Measurements from ENCODE around the gene RAB21.

The RAB21 gene

DNA sequence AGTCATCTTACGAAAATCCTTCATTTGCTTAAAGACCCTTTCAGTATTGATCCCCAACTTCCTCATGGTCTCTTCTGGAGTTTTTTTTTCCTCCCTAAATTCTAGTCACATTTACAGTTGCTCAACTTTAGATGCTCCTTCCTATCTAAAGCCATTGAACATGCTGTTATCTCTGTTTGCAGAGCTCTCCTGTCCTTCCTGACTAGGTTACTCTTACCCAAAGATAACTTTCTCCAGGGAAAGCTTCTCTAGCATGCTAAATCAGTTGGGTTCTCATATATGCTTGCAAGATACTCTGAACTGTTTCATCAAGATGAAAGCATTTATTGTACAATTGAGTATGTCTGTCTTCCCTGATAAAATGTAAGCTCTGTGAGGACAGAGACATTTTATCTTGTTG is 1.8 kb upstream of the RAB21 start:
- H3K9ac ChIP-seq (ENCODE audit: low read length): no peak overlapping the region
- H2AFZ ChIP-seq (ENCODE audit: low read depth, low read length): no peak overlapping the region
- H3K36me3 ChIP-seq (ENCODE audit: control insufficient read depth in 1 of 2, insufficient read depth in 2 of 2, low read depth in 1 of 2, low read length in 2 of 2): peaks cover 4 to 8% of the 10 kb centered on the region in 2 experiments
- H2BK120ac ChIP-seq (ENCODE audit: low read depth, low read length): no peak overlapping the region
- H3K23ac ChIP-seq (ENCODE audit: low read length in 2 of 2): no peak overlapping the region
- H2BK12ac ChIP-seq (ENCODE audit: low read length in 2 of 2): no peak overlapping the region
- no peaks in the 10 kb centered on the region for H3K9me3 ChIP-seq (ENCODE audit: control insufficient read depth, low read length)
- 99% methylated on average over 1 of the region's 1 CpG for WGBS
- H2BK15ac ChIP-seq (ENCODE audit: low read depth, poor library complexity, severe bottlenecking): no peak overlapping the region
- H3K4me1 ChIP-seq (ENCODE audit: control insufficient read depth, insufficient read depth, low read depth, low read length): peaks cover 3% of the 10 kb centered on the region
- H4K8ac ChIP-seq (ENCODE audit: low read length): no peak overlapping the region
- no peak overlapping the region for H2BK5ac ChIP-seq (ENCODE audit: low read depth, low read length, poor library complexity, severe bottlenecking)
- no peak for DNase-seq
- no peak overlapping the region for H3K4ac ChIP-seq (ENCODE audit: low read depth in 1 of 2, low read length in 2 of 2)
- no peak overlapping the region for H4K91ac ChIP-seq (ENCODE audit: low read length)
- no peak overlapping the region for H3K14ac ChIP-seq (ENCODE audit: low read length in 2 of 2)
- H3K18ac ChIP-seq (ENCODE audit: low read depth in 1 of 2, low read length in 2 of 2): no peak overlapping the region
- no peak overlapping the region for H3K4me3 ChIP-seq (ENCODE audit: insufficient read depth in 1 of 2, low read depth in 1 of 2, low read length in 2 of 2)
- no peaks in the 10 kb centered on the region for H3K79me1 ChIP-seq (replicated peaks; ENCODE audit: low read length, poor library complexity, severe bottlenecking)
- H3K27me3 ChIP-seq (ENCODE audit: control insufficient read depth in 1 of 2, insufficient read depth in 1 of 2, low read length in 2 of 2): peaks cover 0 to 28% of the 10 kb centered on the region in 2 experiments
- no peak overlapping the region for H3K27ac ChIP-seq (ENCODE audit: low read length, poor library complexity, severe bottlenecking)
- no peak overlapping the region for H3K4me2 ChIP-seq (ENCODE audit: low read length, poor library complexity, severe bottlenecking)
- no peak overlapping the region for H2AK5ac ChIP-seq (ENCODE audit: low read length, severe bottlenecking)

DNA sequence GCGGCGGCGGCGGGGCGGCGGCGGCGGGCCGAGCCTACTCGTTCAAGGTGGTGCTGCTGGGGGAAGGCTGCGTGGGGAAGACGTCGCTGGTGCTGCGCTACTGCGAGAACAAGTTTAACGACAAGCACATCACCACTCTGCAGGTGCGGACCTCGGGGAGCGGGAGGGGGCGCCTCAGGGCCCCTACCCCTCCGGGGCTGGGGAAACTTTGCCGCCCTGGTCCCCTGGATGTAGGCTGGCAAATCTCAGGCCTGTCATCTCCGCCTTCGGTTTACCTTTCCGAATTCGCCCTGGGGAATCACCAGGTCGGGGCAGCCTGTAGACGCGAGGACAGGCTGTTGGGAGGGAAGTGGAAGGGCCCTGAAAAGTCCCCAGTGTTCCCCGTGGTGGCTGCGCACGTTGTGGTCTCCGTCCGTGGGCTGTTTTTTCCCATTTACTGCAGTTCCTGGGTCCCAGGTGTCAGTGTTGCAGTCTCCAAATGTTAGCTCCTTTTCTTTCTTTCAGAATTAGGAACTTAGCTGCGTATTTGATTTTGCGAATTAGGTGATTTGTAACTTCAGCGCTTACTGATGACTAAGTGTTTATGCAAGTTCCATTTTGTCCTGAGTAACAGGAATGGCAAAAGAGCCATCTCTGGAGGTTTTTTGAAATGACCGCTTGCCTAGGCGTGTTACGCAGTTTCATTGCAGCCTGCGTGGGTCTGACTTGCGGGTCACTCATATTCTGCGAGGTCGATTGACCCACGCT is 656 bp downstream of the RAB21 start:
- Histone ChIP-seq H3K18ac (ENCODE audit: low read depth in 1 of 2, low read length in 2 of 2) (peak overlapping the region; percentile 95 to 100), H2AFZ (ENCODE audit: low read depth, low read length) (peak overlapping the region; percentile 95), H4K8ac (ENCODE audit: low read length) (peak overlapping the region; percentile 98), H2BK15ac (ENCODE audit: low read depth, poor library complexity, severe bottlenecking) (peak overlapping the region; percentile 100), H3K27me3 (ENCODE audit: control insufficient read depth in 1 of 2, insufficient read depth in 1 of 2, low read length in 2 of 2) (peaks cover 0 to 12% of the 10 kb centered on the region in 2 experiments), H3K36me3 (ENCODE audit: control insufficient read depth in 1 of 2, insufficient read depth in 2 of 2, low read depth in 1 of 2, low read length in 2 of 2) (peaks cover 9 to 31% of the 10 kb centered on the region in 2 experiments), H3K9me3 (ENCODE audit: control insufficient read depth, low read length) (peaks cover 23% of the 10 kb centered on the region), H3K4ac (ENCODE audit: low read depth in 1 of 2, low read length in 2 of 2) (peak overlapping the region; percentile 81 to 96), H3K27ac (ENCODE audit: low read length, poor library complexity, severe bottlenecking) (peak overlapping the region; percentile 61), H3K14ac (ENCODE audit: low read length in 2 of 2) (peak overlapping the region in 1 of 2 experiments; percentile 94), H3K4me3 (ENCODE audit: insufficient read depth in 1 of 2, low read depth in 1 of 2, low read length in 2 of 2) (peak overlapping the region; percentile 99), H2BK5ac (ENCODE audit: low read depth, low read length, poor library complexity, severe bottlenecking) (no peak overlapping the region), H3K9ac (ENCODE audit: low read length) (peak overlapping the region; percentile 100), H3K23ac (ENCODE audit: low read length in 2 of 2) (peak overlapping the region; percentile 96 to 98), H3K79me1 (replicated peaks; ENCODE audit: low read length, poor library complexity, severe bottlenecking) (no peaks in the 10 kb centered on the region), H3K4me1 (ENCODE audit: control insufficient read depth, insufficient read depth, low read depth, low read length) (peaks cover 3% of the 10 kb centered on the region), H2BK120ac (ENCODE audit: low read depth, low read length) (peak overlapping the region; percentile 97), H2AK5ac (ENCODE audit: low read length, severe bottlenecking) (no peak overlapping the region), H4K91ac (ENCODE audit: low read length) (peak overlapping the region; percentile 94), H2BK12ac (ENCODE audit: low read length in 2 of 2) (no peak overlapping the region), H3K4me2 (ENCODE audit: low read length, poor library complexity, severe bottlenecking) (peak overlapping the region; percentile 86)
- peak; percentile 80 for DNase-seq
- 4% methylated on average over 36 of the region's 45 CpGs for WGBS

DNA sequence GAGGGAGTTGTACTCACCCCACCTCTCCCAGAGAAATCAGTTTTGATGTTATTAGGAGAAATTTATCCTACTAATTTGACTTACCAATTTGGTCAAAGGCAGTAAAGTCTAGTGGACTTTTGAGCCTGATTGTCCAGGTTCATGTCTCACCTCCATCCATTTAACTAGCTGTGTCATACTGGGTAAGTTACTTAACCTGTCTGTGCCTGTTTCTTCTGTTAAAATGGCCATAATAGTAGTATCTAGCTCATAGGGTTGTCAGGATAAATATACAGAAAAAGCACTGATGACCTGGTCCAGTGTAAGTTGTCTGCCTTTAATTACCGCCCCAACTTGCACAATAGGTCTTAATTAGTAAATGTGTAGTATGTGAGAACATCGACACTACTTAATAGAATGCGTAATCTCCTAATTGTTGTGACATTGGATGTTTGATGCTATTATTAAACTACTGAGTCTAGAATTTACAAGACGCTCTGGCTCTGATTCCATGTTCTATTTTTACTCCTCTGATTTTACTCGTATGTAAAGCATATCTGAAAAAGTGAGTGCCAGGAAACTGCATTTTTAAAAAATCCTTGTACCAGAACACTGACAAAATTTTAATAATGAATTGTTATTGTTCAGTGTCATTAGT is 1.5 kb downstream of the RAB21 start:
- DNase-seq: no peak
- Histone ChIP-seq H3K27ac (ENCODE audit: low read length, poor library complexity, severe bottlenecking) (no peak overlapping the region), H3K18ac (ENCODE audit: low read depth in 1 of 2, low read length in 2 of 2) (no peak overlapping the region), H3K4me1 (ENCODE audit: control insufficient read depth, insufficient read depth, low read depth, low read length) (peaks cover 3% of the 10 kb centered on the region), H3K36me3 (ENCODE audit: control insufficient read depth in 1 of 2, insufficient read depth in 2 of 2, low read depth in 1 of 2, low read length in 2 of 2) (peaks cover 14 to 37% of the 10 kb centered on the region in 2 experiments), H3K14ac (ENCODE audit: low read length in 2 of 2) (no peak overlapping the region), H2BK12ac (ENCODE audit: low read length in 2 of 2) (no peak overlapping the region), H2AK5ac (ENCODE audit: low read length, severe bottlenecking) (no peak overlapping the region), H3K27me3 (ENCODE audit: control insufficient read depth in 1 of 2, insufficient read depth in 1 of 2, low read length in 2 of 2) (peaks cover 0 to 5% of the 10 kb centered on the region in 2 experiments), H3K9me3 (ENCODE audit: control insufficient read depth, low read length) (peaks cover 31% of the 10 kb centered on the region), H4K91ac (ENCODE audit: low read length) (no peak overlapping the region), H3K4me2 (ENCODE audit: low read length, poor library complexity, severe bottlenecking) (peak overlapping the region; percentile 86), H2AFZ (ENCODE audit: low read depth, low read length) (no peak overlapping the region), H2BK15ac (ENCODE audit: low read depth, poor library complexity, severe bottlenecking) (no peak overlapping the region), H3K23ac (ENCODE audit: low read length in 2 of 2) (no peak overlapping the region), H3K79me1 (replicated peaks; ENCODE audit: low read length, poor library complexity, severe bottlenecking) (no peaks in the 10 kb centered on the region), H4K8ac (ENCODE audit: low read length) (no peak overlapping the region), H3K4ac (ENCODE audit: low read depth in 1 of 2, low read length in 2 of 2) (no peak overlapping the region), H3K9ac (ENCODE audit: low read length) (peak overlapping the region; percentile 100), H2BK120ac (ENCODE audit: low read depth, low read length) (no peak overlapping the region), H3K4me3 (ENCODE audit: insufficient read depth in 1 of 2, low read depth in 1 of 2, low read length in 2 of 2) (peak overlapping the region in 1 of 2 experiments; percentile 99), H2BK5ac (ENCODE audit: low read depth, low read length, poor library complexity, severe bottlenecking) (no peak overlapping the region)
- 100% methylated on average over 2 of the region's 5 CpGs for WGBS

DNA sequence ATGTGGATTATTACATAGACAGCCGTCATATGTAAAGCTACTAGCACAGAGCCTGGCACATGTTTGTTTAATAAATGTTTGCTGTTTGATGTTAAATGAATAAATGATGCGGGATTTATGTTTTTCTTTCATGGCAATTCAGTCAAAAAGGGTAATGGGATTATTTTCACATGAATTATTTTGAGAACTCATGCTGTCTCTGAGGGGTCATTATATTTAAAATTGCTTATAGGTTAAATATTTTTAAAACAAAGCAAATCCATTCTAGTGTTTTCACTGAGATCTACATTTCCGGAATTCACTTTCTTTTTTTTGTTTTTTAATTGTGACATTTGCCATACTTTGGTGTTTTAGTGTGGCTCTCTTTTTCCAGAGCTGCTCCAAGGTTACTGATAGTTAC is 5.3 kb downstream of the RAB21 start:
- Histone ChIP-seq H2BK5ac (ENCODE audit: low read depth, low read length, poor library complexity, severe bottlenecking) (no peak overlapping the region), H3K27me3 (ENCODE audit: control insufficient read depth in 1 of 2, insufficient read depth in 1 of 2, low read length in 2 of 2) (no peaks in the 10 kb centered on the region), H3K4ac (ENCODE audit: low read depth in 1 of 2, low read length in 2 of 2) (no peak overlapping the region), H3K4me2 (ENCODE audit: low read length, poor library complexity, severe bottlenecking) (no peak overlapping the region), H2AFZ (ENCODE audit: low read depth, low read length) (no peak overlapping the region), H3K4me3 (ENCODE audit: insufficient read depth in 1 of 2, low read depth in 1 of 2, low read length in 2 of 2) (peak overlapping the region in 1 of 2 experiments; percentile 28), H3K9ac (ENCODE audit: low read length) (no peak overlapping the region), H3K27ac (ENCODE audit: low read length, poor library complexity, severe bottlenecking) (no peak overlapping the region), H2BK12ac (ENCODE audit: low read length in 2 of 2) (no peak overlapping the region), H3K23ac (ENCODE audit: low read length in 2 of 2) (no peak overlapping the region), H4K91ac (ENCODE audit: low read length) (no peak overlapping the region), H2BK15ac (ENCODE audit: low read depth, poor library complexity, severe bottlenecking) (no peak overlapping the region), H3K79me1 (replicated peaks; ENCODE audit: low read length, poor library complexity, severe bottlenecking) (no peaks in the 10 kb centered on the region), H3K9me3 (ENCODE audit: control insufficient read depth, low read length) (peaks cover 34% of the 10 kb centered on the region), H3K4me1 (ENCODE audit: control insufficient read depth, insufficient read depth, low read depth, low read length) (no peaks in the 10 kb centered on the region), H4K8ac (ENCODE audit: low read length) (no peak overlapping the region), H3K18ac (ENCODE audit: low read depth in 1 of 2, low read length in 2 of 2) (no peak overlapping the region), H3K14ac (ENCODE audit: low read length in 2 of 2) (no peak overlapping the region), H2AK5ac (ENCODE audit: low read length, severe bottlenecking) (no peak overlapping the region), H3K36me3 (ENCODE audit: control insufficient read depth in 1 of 2, insufficient read depth in 2 of 2, low read depth in 1 of 2, low read length in 2 of 2) (peaks cover 16 to 37% of the 10 kb centered on the region in 2 experiments), H2BK120ac (ENCODE audit: low read depth, low read length) (no peak overlapping the region)
- 100% methylated on average over 3 of the region's 3 CpGs for WGBS
- no peak for DNase-seq

Data from mesenchymal stem cell (in vitro differentiated cells and primary cell).